Spinal cord (tissue), 10 donors: Measurements from ENCODE around the gene CPEB1. TPM values are rescaled to one million over a fixed set of nuclear protein-coding genes. Genes with fewer than 3 reads are reported as not detected.

Experiments used
- DNase-seq, 6 donors: peaks; one replicate each; pipeline versions ENCODE4 v3.0.0 to v3.0.0-alpha.2; 2013 to 2015; ENCODE audit warnings: low spot score in 6 of 6, low read depth in 4 of 6
- H3K27ac ChIP-seq: one replicate; pipeline ENCODE4 v1.5.1; 2013; ENCODE audit warnings: low read depth, low read length, control low read depth
- H3K27me3 ChIP-seq: one replicate; pipeline ENCODE4 v1.6.1; 2013; ENCODE audit warnings: low read length; ENCODE audit not compliant: control insufficient read depth, insufficient read depth
- H3K36me3 ChIP-seq: one replicate; pipeline ENCODE4 v1.6.1; 2013; ENCODE audit warnings: low read length; ENCODE audit not compliant: control insufficient read depth, insufficient read depth
- H3K4me1 ChIP-seq: one replicate; pipeline ENCODE4 v1.6.1; 2013; ENCODE audit warnings: low read length; ENCODE audit not compliant: control insufficient read depth, insufficient read depth
- H3K4me3 ChIP-seq: one replicate; pipeline ENCODE4 v1.5.1; 2013; ENCODE audit warnings: low read depth, low read length, control low read depth
- H3K9me3 ChIP-seq: one replicate; pipeline ENCODE4 v1.6.1; 2013; ENCODE audit warnings: low read length; ENCODE audit not compliant: control insufficient read depth, insufficient read depth
- WGBS: methylation state at CpG from one replicate; pipeline ENCODE4 v1.1.5; 2013; ENCODE audit warnings: missing lambda C conversion rate; ENCODE audit not compliant: insufficient coverage; 5-methylcytosine and 5-hydroxymethylcytosine counted together
- polyA plus RNA-seq, 2 donors: library from polyadenylated mRNA; unstranded; fragments of 120-200 nt; gene quantifications; one replicate each; pipeline ENCODE4 v1.2.1, GENCODE V29; 2013; ENCODE audit not compliant: insufficient read length in 2 of 2
- total RNA-seq, 2 donors: library from RNA; depleted of rRNA in 1 of 2; stranded (reverse); fragments of 120-200 nt in 1 of 2; fragments of >200 nt in 1 of 2; gene quantifications; one replicate each; pipeline versions ENCODE4 v1.2.3 to v1.2.4, GENCODE V29; 2013 to 2014
- donor health status: healthy.

Gene CPEB1
- total and polyA plus RNA-seq, 4 donors, result 5.1 to 11.0 (median 8.1) TPM

GRCh38 chr15:82670699-82671098, 23.5 kb upstream of the CPEB1 start:
- no peaks in the 10 kb centered on the region for H3K9me3 ChIP-seq
- H3K27me3 ChIP-seq, result no peaks in the 10 kb centered on the region
- H3K4me1 ChIP-seq, result no peaks in the 10 kb centered on the region
- no peak overlapping the region for H3K4me3 ChIP-seq
- no peak for DNase-seq
- peaks cover 29% of the 10 kb centered on the region for H3K36me3 ChIP-seq
- no peak overlapping the region for H3K27ac ChIP-seq
- 76% methylated on average over 3 of the region's 4 CpGs for WGBS

GRCh38 chr15:82666606-82667005, 19.4 kb upstream of the CPEB1 start:
- H3K9me3 ChIP-seq, result no peaks in the 10 kb centered on the region
- peaks cover 69% of the 10 kb centered on the region for H3K36me3 ChIP-seq
- no peak overlapping the region for H3K27ac ChIP-seq
- no peaks in the 10 kb centered on the region for H3K27me3 ChIP-seq
- WGBS, result 94% methylated on average over 10 of the region's 10 CpGs
- H3K4me1 ChIP-seq, result no peaks in the 10 kb centered on the region
- no peak overlapping the region for H3K4me3 ChIP-seq
- no peak for DNase-seq

- 90% methylated on average over 5 of the region's 5 CpGs for WGBS
- Histone ChIP-seq H3K27ac (no peak overlapping the region), H3K4me1 (no peaks in the 10 kb centered on the region), H3K36me3 (peaks cover 82% of the 10 kb centered on the region), H3K27me3 (no peaks in the 10 kb centered on the region), H3K9me3 (no peaks in the 10 kb centered on the region), H3K4me3 (no peak overlapping the region)
- no peak for DNase-seq
Observed at GRCh38 chr15:82664021-82664420, 16.9 kb upstream of the CPEB1 start.

DNA sequence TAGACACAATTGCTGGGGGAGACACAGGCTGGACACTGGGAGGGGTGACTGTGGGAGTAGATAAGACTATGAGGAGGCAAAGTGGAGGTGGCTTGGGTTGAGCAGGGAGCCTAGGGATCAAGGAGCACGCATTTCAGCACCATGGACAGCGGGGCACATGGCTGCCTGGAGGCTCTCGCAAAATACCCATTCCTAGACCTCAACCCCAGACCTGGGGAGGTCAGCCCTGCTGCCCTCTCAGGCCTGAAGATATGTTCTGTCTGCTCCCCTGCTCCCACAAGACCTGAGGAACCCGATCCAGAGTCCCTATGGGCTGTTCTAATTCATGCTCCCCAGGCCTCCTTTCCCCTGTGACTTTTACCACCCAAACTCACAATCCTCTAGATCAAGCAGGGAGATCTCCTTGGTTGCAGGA, 16.0 kb upstream of the CPEB1 start:
- Histone ChIP-seq H3K4me1 (no peaks in the 10 kb centered on the region), H3K27ac (no peak overlapping the region), H3K36me3 (peaks cover 85% of the 10 kb centered on the region), H3K27me3 (no peaks in the 10 kb centered on the region), H3K9me3 (no peaks in the 10 kb centered on the region), H3K4me3 (no peak overlapping the region)
- 17% methylated on average over 2 of the region's 4 CpGs for WGBS
- peak in 1 of 6 donors; percentile 55 for DNase-seq

DNA sequence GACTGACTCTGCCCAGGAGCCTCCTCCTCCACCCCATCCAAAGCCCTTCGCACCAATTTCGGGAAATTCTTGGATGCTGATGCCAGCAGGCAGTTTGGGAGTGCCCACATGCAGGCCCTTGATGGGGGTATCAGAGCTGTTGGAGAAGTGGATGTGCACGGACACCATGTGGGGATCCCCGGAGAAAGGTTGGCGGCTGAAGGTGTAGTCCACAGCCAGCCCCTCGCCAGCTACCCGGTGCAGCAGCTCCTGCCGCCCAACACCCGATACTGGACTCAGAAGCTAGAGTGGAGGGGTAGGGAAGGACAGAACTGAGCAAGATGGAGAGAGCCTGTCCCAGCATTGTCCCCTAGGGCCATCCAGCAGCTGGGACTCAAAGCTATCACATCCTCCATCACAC, 15.5 kb upstream of the CPEB1 start:
- Histone ChIP-seq H3K9me3 (no peaks in the 10 kb centered on the region), H3K27me3 (no peaks in the 10 kb centered on the region), H3K4me3 (no peak overlapping the region), H3K36me3 (peaks cover 81% of the 10 kb centered on the region), H3K4me1 (no peaks in the 10 kb centered on the region), H3K27ac (no peak overlapping the region)
- DNase-seq, result no peak
- 93% methylated on average over 7 of the region's 9 CpGs for whole genome bisulfite sequencing

GRCh38 chr15:82660378-82660777, 13.2 kb upstream of the CPEB1 start:
- Histone ChIP-seq H3K27me3 (no peaks in the 10 kb centered on the region), H3K27ac (no peak overlapping the region), H3K4me3 (no peak overlapping the region), H3K36me3 (peaks cover 67% of the 10 kb centered on the region), H3K9me3 (no peaks in the 10 kb centered on the region), H3K4me1 (no peaks in the 10 kb centered on the region)
- 50% methylated on average over 1 of the region's 1 CpG for WGBS
- no peak for DNase-seq

DNA sequence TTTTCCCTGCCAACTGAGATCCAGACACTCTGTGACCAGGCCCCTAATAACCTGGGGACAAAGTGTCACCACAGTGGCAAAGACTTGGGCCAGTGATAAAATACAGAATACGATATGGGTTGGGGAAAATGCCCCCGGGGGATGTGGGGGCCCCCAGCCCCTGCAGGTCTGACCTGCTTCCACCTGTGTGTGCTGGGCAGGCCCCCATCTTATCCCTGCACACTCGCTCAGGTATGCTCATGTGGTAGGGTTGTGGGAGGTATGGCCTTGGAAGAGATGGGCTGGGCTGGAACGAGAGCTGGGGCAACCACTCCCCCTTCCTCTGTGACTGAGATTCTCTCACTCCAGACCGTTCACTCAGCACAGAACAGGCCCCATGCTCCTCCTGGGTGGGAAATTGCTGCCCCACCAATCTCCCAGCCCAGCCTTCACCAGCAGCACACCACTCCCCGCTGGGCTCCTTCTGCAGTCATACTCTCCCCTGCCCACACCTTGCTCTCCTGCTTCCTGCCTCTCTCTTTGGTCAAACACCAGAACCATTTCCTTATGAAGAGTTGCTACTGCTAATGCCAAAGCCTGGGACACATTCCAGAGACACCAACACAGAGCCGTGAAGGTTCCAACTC, 9.6 kb upstream of the CPEB1 start:
- H3K27ac ChIP-seq, result no peak overlapping the region
- H3K4me3 ChIP-seq, result no peak overlapping the region
- H3K4me1 ChIP-seq, result no peaks in the 10 kb centered on the region
- peaks cover 31% of the 10 kb centered on the region for H3K36me3 ChIP-seq
- 68% methylated on average over 5 of the region's 7 CpGs for WGBS
- no peak for DNase-seq
- no peaks in the 10 kb centered on the region for H3K27me3 ChIP-seq
- no peaks in the 10 kb centered on the region for H3K9me3 ChIP-seq

GRCh38 chr15:82655606-82656005, 8.4 kb upstream of the CPEB1 start:
- Histone ChIP-seq H3K4me3 (no peak overlapping the region), H3K27ac (no peak overlapping the region), H3K36me3 (peaks cover 24% of the 10 kb centered on the region), H3K4me1 (no peaks in the 10 kb centered on the region), H3K27me3 (no peaks in the 10 kb centered on the region), H3K9me3 (no peaks in the 10 kb centered on the region)
- 74% methylated on average over 3 of the region's 3 CpGs for WGBS
- no peak for DNase-seq

DNA sequence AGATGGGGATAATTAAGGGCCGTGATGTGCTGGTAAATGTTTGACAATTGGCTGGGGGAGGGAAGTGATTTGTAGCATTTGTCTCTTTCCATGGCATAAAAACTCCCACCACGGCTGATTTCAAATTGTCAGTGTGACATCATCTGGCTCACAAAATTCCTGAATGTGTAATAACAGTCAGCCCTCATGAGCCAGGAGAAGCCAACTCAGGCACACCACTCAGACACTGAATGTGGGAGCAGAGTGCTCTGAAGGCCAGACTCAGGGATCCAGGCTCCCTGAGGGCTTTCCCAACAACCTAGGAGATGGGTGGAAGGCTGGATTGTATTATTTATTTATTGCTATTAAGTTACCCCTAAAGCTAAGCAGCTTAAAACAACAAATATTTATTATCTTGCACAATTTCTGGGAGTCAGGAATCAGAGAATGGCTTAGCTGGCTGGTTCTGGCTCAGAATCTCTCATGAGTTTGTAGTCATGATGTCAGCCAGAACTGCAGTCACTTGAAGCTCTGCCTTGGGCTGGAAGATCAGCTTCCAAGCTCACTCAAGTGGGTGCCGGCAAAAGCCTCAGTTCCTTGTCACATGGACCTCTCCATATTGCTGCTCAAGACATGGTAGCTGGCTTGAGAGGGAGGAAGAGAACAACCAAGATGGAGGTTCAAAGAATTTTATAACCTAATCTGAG, 6.5 kb upstream of the CPEB1 start:
- WGBS, result 33% methylated on average over 1 of the region's 3 CpGs
- Histone ChIP-seq H3K27ac (no peak overlapping the region), H3K36me3 (peaks cover 9% of the 10 kb centered on the region), H3K4me3 (no peak overlapping the region), H3K4me1 (peaks cover 1% of the 10 kb centered on the region), H3K27me3 (peaks cover 10% of the 10 kb centered on the region), H3K9me3 (no peaks in the 10 kb centered on the region)
- DNase-seq, result no peak

- Histone ChIP-seq H3K4me1 (peaks cover 17% of the 10 kb centered on the region), H3K36me3 (peaks cover 3% of the 10 kb centered on the region), H3K4me3 (no peak overlapping the region), H3K9me3 (no peaks in the 10 kb centered on the region), H3K27me3 (peaks cover 25% of the 10 kb centered on the region), H3K27ac (no peak overlapping the region)
- WGBS, result no CpG with 5 or more reads among the region's 2 CpGs
- DNase-seq, result no peak
Observed at GRCh38 chr15:82651708-82652107, 4.5 kb upstream of the CPEB1 start.
